SU-DHL-6 (cell line): ENCODE measurements around the gene ASTN2.

ENCODE experiments used
- H2AFZ ChIP-seq: fragments of 200-600 bp; sonication (generic); 2 replicates; pipeline ENCODE4 v1.6.1; 2014; ENCODE audit warnings: low read depth, mild to moderate bottlenecking, moderate library complexity, mixed read lengths, antibody characterized with exemption, low read length; ENCODE audit not compliant: severe bottlenecking
- H3F3A ChIP-seq: fragments of 200-600 bp; shearing (Covaris generic); 2 replicates; pipeline ENCODE4 v1.6.0; 2016; ENCODE audit warnings: antibody characterized with exemption, mild to moderate bottlenecking; ENCODE audit not compliant: insufficient read depth
- H3K27ac ChIP-seq: fragments of 200-600 bp; sonication (generic); 2 replicates; pipeline ENCODE4 v1.5.1; 2016; ENCODE audit warnings: low read depth, mild to moderate bottlenecking, low read length, moderate library complexity, mixed read lengths
- H3K27me3 ChIP-seq: fragments of 200-600 bp; sonication (generic), shearing (Covaris generic); 2 replicates; pipeline ENCODE4 v1.6.0; 2014; ENCODE audit warnings: mild to moderate bottlenecking, low read length
- H3K36me3 ChIP-seq: fragments of 200-600 bp; sonication (generic); 2 replicates; pipeline ENCODE4 v1.6.1; 2014; ENCODE audit warnings: mild to moderate bottlenecking, low read length, mixed read lengths
- H3K4me2 ChIP-seq: fragments of 300-600, 200-600 bp; shearing (Covaris generic), sonication (generic); 2 replicates; pipeline ENCODE4 v1.6.0; 2014; ENCODE audit warnings: low read length, low read depth, mild to moderate bottlenecking; ENCODE audit not compliant: poor library complexity, severe bottlenecking
- H3K4me3 ChIP-seq: fragments of 200-600 bp; sonication (generic); 2 replicates; pipeline ENCODE4 v1.5.1; 2014; ENCODE audit warnings: antibody characterized with exemption, low read length, mild to moderate bottlenecking, mixed read lengths; ENCODE audit not compliant: insufficient read depth, poor library complexity, severe bottlenecking
- H3K79me2 ChIP-seq: fragments of 200-600 bp; sonication (generic); 2 replicates; pipeline ENCODE4 v1.6.1; 2014; ENCODE audit warnings: mild to moderate bottlenecking, low read length, moderate library complexity; ENCODE audit not compliant: insufficient read depth
- H3K9ac ChIP-seq: fragments of 200-600 bp; sonication (generic); 2 replicates; pipeline ENCODE4 v1.7.0; 2014; ENCODE audit warnings: mild to moderate bottlenecking, low read length
- H3K9me2 ChIP-seq: fragments of 200-600 bp; sonication (generic); replicated peaks from 2 replicates; pipeline ENCODE4 v1.6.1; 2014; ENCODE audit warnings: low read length; ENCODE audit not compliant: insufficient read depth
- H3K9me3 ChIP-seq: fragments of 200-600 bp; sonication (generic); 2 replicates; pipeline ENCODE4 v1.6.1; 2014; ENCODE audit warnings: low read length, mixed read lengths; ENCODE audit not compliant: insufficient read depth
- H4K20me1 ChIP-seq: fragments of 200-600 bp; sonication (generic); 2 replicates; pipeline ENCODE4 v1.6.1; 2014; ENCODE audit warnings: low read depth, mild to moderate bottlenecking, antibody characterized with exemption, low read length, moderate library complexity, mixed read lengths
- EZH2phosphoT487 ChIP-seq: fragments of 200-600 bp; sonication (generic), shearing (Covaris generic); conservative IDR thresholded peaks from 2 replicates; pipeline ENCODE4 v1.6.1; 2018; ENCODE audit warnings: mild to moderate bottlenecking, antibody characterized with exemption, low read length, moderate library complexity, mixed read lengths
- TF ChIP-seq, protein P1 (sequence below): fragments of 200-600 bp; sonication (generic); IDR thresholded peaks from one replicate; pipeline ENCODE4 v1.5.1; 2017; ENCODE audit warnings: antibody characterized with exemption, mild to moderate bottlenecking, low read length, moderate library complexity; ENCODE audit not compliant: insufficient read depth, poor library complexity, severe bottlenecking

ASTN2 gene

GRCh38 chr9:116726602-116727001, 688.3 kb downstream of the ASTN2 start:
- H3K9me3 ChIP-seq, result no peaks in the 10 kb centered on the region
- TF ChIP-seq, protein P1, sequence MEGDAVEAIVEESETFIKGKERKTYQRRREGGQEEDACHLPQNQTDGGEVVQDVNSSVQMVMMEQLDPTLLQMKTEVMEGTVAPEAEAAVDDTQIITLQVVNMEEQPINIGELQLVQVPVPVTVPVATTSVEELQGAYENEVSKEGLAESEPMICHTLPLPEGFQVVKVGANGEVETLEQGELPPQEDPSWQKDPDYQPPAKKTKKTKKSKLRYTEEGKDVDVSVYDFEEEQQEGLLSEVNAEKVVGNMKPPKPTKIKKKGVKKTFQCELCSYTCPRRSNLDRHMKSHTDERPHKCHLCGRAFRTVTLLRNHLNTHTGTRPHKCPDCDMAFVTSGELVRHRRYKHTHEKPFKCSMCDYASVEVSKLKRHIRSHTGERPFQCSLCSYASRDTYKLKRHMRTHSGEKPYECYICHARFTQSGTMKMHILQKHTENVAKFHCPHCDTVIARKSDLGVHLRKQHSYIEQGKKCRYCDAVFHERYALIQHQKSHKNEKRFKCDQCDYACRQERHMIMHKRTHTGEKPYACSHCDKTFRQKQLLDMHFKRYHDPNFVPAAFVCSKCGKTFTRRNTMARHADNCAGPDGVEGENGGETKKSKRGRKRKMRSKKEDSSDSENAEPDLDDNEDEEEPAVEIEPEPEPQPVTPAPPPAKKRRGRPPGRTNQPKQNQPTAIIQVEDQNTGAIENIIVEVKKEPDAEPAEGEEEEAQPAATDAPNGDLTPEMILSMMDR, result no peak
- TF ChIP-seq EZH2phosphoT487, result no peak
- H4K20me1 ChIP-seq, result no peaks in the 10 kb centered on the region
- no peaks in the 10 kb centered on the region for H3K9me2 ChIP-seq
- no peaks in the 10 kb centered on the region for H3K79me2 ChIP-seq
- H3K27me3 ChIP-seq, result no peaks in the 10 kb centered on the region
- no peak overlapping the region for H3K4me2 ChIP-seq
- no peak overlapping the region for H2AFZ ChIP-seq
- no peak overlapping the region for H3K9ac ChIP-seq
- no peak overlapping the region for H3K4me3 ChIP-seq
- no peaks in the 10 kb centered on the region for H3F3A ChIP-seq
- H3K27ac ChIP-seq, result no peak overlapping the region
- H3K36me3 ChIP-seq, result no peaks in the 10 kb centered on the region

- Histone ChIP-seq H2AFZ (no peak overlapping the region), H3K79me2 (no peaks in the 10 kb centered on the region), H4K20me1 (no peaks in the 10 kb centered on the region), H3K9ac (no peak overlapping the region), H3K9me3 (no peaks in the 10 kb centered on the region), H3F3A (no peaks in the 10 kb centered on the region), H3K4me2 (no peak overlapping the region), H3K27me3 (no peaks in the 10 kb centered on the region), H3K4me3 (no peak overlapping the region), H3K27ac (no peak overlapping the region), H3K9me2 (no peaks in the 10 kb centered on the region), H3K36me3 (no peaks in the 10 kb centered on the region)
- no peak for TF ChIP-seq EZH2phosphoT487
Measured at GRCh38 chr9:116724123-116724522, 690.7 kb downstream of the ASTN2 start.

DNA sequence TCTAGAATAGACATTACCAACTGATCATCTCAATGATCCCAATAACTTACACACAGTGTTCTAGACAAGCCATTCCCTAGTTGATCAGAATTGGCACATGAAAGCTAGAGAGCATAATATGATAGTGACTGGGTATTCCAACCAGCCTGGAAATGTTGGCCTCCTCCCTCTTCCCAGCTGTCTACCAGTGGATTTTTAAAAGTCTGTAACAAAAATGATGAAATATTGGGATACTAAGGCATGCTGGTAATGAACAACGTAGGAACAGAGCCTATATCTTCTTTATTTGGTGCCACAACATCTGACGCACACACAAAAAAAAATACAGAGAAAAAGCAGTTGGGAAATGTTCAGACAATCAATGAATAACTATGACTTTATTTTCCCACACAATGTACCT, 692.9 kb downstream of the ASTN2 start:
- Histone ChIP-seq H3K4me2 (no peak overlapping the region), H3K79me2 (no peaks in the 10 kb centered on the region), H3K27me3 (no peaks in the 10 kb centered on the region), H3K9me3 (no peaks in the 10 kb centered on the region), H4K20me1 (no peaks in the 10 kb centered on the region), H3K9ac (no peak overlapping the region), H3K36me3 (no peaks in the 10 kb centered on the region), H3F3A (no peaks in the 10 kb centered on the region), H3K27ac (no peak overlapping the region), H3K4me3 (no peak overlapping the region), H3K9me2 (no peaks in the 10 kb centered on the region), H2AFZ (no peak overlapping the region)
- TF ChIP-seq, protein P1, result no peak
- TF ChIP-seq EZH2phosphoT487, result no peak

DNA sequence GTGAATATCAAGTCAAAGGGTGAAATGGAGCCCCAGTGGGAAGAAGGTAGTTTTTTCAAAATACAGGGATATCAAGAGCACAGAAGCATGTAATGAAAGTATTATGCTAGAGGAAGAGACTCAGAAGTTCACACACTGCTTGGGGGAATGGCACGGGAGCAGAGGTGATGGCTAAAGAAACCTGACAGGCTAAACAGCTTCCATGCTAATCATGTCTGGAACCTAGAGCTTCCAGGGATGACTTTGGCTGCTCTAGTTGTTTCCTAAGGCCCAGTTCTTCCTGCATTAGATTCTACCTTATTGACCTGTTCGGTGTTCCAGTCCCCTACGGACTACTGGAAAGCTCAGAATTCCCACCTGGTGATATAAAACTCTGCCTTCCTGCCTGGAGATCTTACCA, 693.4 kb downstream of the ASTN2 start:
- Histone ChIP-seq H3K27me3 (no peaks in the 10 kb centered on the region), H3F3A (no peaks in the 10 kb centered on the region), H3K36me3 (no peaks in the 10 kb centered on the region), H4K20me1 (no peaks in the 10 kb centered on the region), H3K79me2 (no peaks in the 10 kb centered on the region), H2AFZ (no peak overlapping the region), H3K9me2 (no peaks in the 10 kb centered on the region), H3K9me3 (no peaks in the 10 kb centered on the region), H3K4me3 (no peak overlapping the region), H3K4me2 (no peak overlapping the region), H3K27ac (no peak overlapping the region), H3K9ac (no peak overlapping the region)
- TF ChIP-seq EZH2phosphoT487, result no peak
- TF ChIP-seq, protein P1, result no peak
